ENCODE results near the gene AFAP1.

DNA sequence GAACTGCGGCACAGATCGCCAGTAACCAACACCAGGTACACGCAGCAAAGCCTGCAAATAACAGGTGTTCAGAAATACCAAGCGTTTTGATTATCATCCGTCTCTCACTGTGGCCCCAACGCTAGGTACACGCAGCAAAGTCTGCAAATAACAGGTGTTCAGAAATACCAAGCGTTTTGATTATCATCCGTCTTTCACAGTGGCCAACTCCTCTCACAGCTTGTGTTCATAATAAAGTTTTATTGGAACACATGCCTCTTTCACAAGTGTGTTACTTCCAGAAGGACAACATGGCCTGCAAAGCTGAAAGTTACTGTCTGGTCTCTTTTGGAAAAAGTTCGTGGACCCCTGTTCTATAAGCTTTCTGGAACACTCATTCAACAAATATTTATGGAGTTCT is 153.1 kb downstream of the AFAP1 start:
- TF ChIP-seq, protein P1, sequence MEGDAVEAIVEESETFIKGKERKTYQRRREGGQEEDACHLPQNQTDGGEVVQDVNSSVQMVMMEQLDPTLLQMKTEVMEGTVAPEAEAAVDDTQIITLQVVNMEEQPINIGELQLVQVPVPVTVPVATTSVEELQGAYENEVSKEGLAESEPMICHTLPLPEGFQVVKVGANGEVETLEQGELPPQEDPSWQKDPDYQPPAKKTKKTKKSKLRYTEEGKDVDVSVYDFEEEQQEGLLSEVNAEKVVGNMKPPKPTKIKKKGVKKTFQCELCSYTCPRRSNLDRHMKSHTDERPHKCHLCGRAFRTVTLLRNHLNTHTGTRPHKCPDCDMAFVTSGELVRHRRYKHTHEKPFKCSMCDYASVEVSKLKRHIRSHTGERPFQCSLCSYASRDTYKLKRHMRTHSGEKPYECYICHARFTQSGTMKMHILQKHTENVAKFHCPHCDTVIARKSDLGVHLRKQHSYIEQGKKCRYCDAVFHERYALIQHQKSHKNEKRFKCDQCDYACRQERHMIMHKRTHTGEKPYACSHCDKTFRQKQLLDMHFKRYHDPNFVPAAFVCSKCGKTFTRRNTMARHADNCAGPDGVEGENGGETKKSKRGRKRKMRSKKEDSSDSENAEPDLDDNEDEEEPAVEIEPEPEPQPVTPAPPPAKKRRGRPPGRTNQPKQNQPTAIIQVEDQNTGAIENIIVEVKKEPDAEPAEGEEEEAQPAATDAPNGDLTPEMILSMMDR (IDR thresholded peaks at IDR 0.05; ENCODE audit: control extremely low read depth in 1 of 3, insufficient read depth in 1 of 3, low read depth in 1 of 3, low read length in 3 of 3): no peak
- TF ChIP-seq RNF2 (IDR thresholded peaks at IDR 0.05; ENCODE audit: borderline replicate concordance, low read depth, low read length, missing control alignments, poor library complexity, severe bottlenecking): no peak
- no peak for TF ChIP-seq TAF7 (optimal IDR thresholded peaks at IDR 0.05; ENCODE audit: borderline replicate concordance, low read depth, low read length)
- TF ChIP-seq TAF1 (IDR thresholded peaks at IDR 0.05; ENCODE audit: low read depth, low read length): no peak
- no peak for TF ChIP-seq EP300 (IDR thresholded peaks at IDR 0.05; ENCODE audit: borderline replicate concordance in 1 of 2, low read depth in 2 of 2, low read length in 2 of 2)
- TF ChIP-seq YY1 (IDR thresholded peaks at IDR 0.05; ENCODE audit: low read depth, low read length): no peak
- no peak for TF ChIP-seq NRF1 (IDR thresholded peaks at IDR 0.05; ENCODE audit: low read depth, low read length)
- TF ChIP-seq PHF8 (conservative IDR thresholded peaks at IDR 0.05; ENCODE audit: low read depth, low read length): no peak
- no peak for TF ChIP-seq EZH2 (IDR thresholded peaks at IDR 0.05; ENCODE audit: low read depth, low read length, severe bottlenecking)
- TF ChIP-seq KDM1A (IDR thresholded peaks at IDR 0.05; ENCODE audit: borderline replicate concordance, low read length): no peak
- TF ChIP-seq TEAD4 (IDR thresholded peaks at IDR 0.05; ENCODE audit: low read depth, low read length): no peak
- TF ChIP-seq POLR2A (IDR thresholded peaks at IDR 0.05; ENCODE audit: control extremely low read depth in 1 of 2, low read depth in 2 of 2, low read length in 2 of 2): no peak

Data from H1 (cell line).